Lower lobe of right lung (tissue), 2 donors: Measurements from ENCODE around the gene DPCD. TPM values are rescaled to one million over a fixed set of nuclear protein-coding genes. Genes with fewer than 3 reads are reported as not detected.

Source experiments
- ATAC-seq, 2 donors: fragments of 200-7000 bp; cut with Tn5 transposase; one replicate each; pipeline ENCODE4 v1.9.1; 2020 to 2022; ENCODE audit warnings: mild to moderate bottlenecking in 2 of 2, moderate library complexity in 2 of 2
- DNase-seq: peaks from one replicate; pipeline ENCODE4 v3.0.0-alpha.2; 2020
- H3K27ac ChIP-seq: fragments of 200-600 bp; one replicate; pipeline ENCODE4 v1.8.0; 2022
- H3K27me3 ChIP-seq: fragments of 200-600 bp; one replicate; pipeline ENCODE4 v1.8.0; 2022; ENCODE audit warnings: low read depth
- H3K36me3 ChIP-seq: fragments of 200-600 bp; one replicate; pipeline ENCODE4 v1.8.0; 2022; ENCODE audit warnings: mild to moderate bottlenecking
- H3K4me1 ChIP-seq: fragments of 200-600 bp; one replicate; pipeline ENCODE4 v1.8.0; 2022
- H3K4me3 ChIP-seq: fragments of 200-600 bp; one replicate; pipeline ENCODE4 v1.8.0; 2022; ENCODE audit warnings: mild to moderate bottlenecking
- H3K9me3 ChIP-seq: fragments of 200-600 bp; one replicate; pipeline ENCODE4 v1.8.0; 2022
- CTCF ChIP-seq: fragments of 200-600 bp; IDR thresholded peaks from one replicate; pipeline ENCODE4 v1.8.0; 2022; ENCODE audit warnings: antibody characterized with exemption, mild to moderate bottlenecking
- intact Hi-C: fragments of 100-400 bp; cut with DNase I; formaldehyde crosslinking; loops from one replicate; pipeline ENCODE4 v1.11.0; 2022
- total RNA-seq: library from RNA; stranded (reverse); fragmentation: NEBNext Ultra II Directional; extraction: Animal tissue kit (Norgen Biotek cat#: 25700); gene quantifications from one replicate; pipeline ENCODE4 v1.2.1, GENCODE V29; 2021
- donor health status: DM: no; HTN: yes; CAD: no; lungs with severe emphysema.

Gene DPCD
- total RNA-seq, 1 donor from 2014 or later, result 12.9 TPM

DNA sequence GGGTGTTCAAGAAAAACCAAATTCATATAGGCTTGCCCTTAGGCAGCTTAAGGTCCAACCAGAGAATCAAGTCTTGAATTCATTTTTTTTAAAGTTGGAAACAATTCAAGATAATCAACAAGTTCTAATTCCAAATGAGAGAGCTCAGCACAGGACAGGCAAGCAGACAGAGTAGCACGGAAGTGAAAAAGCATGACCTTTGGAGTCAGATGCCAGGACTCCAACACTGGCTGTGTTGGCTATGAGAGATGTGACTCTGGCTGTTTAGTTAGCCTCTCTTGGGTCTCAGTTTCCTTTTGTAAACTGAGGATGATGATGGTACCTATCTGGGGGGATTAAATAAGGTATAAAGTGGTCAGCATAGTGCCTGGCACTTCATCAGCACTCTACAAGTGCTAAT lies 57.5 kb downstream of the DPCD start:
- Histone ChIP-seq H3K4me1 (no peaks in the 10 kb centered on the region), H3K27me3 (no peaks in the 10 kb centered on the region), H3K4me3 (no peak overlapping the region), H3K36me3 (peaks cover 58% of the 10 kb centered on the region), H3K9me3 (no peaks in the 10 kb centered on the region), H3K27ac (no peak overlapping the region)
- ATAC-seq (no peak), DNase-seq (no peak)
- TF ChIP-seq CTCF, result no peak
- intact Hi-C loops, result no loop called here

- intact Hi-C loops, result no loop called here
- no peaks in the 10 kb centered on the region for H3K4me1 ChIP-seq
- ATAC-seq, result no peak
Measured at GRCh38 chr10:101646364-101646763, 58.2 kb downstream of the DPCD start.

GRCh38 chr10:101647255-101647654 lies 59.1 kb downstream of the DPCD start:
- DNase-seq (no peak), ATAC-seq (no peak)
- H3K9me3 ChIP-seq, result no peaks in the 10 kb centered on the region
- H3K4me1 ChIP-seq, result no peaks in the 10 kb centered on the region
- peaks cover 73% of the 10 kb centered on the region for H3K36me3 ChIP-seq
- no peak overlapping the region for H3K27ac ChIP-seq
- TF ChIP-seq CTCF, result no peak
- intact Hi-C loops, result no loop called here
- H3K27me3 ChIP-seq, result no peaks in the 10 kb centered on the region
- H3K4me3 ChIP-seq, result no peak overlapping the region

More at GRCh38 chr10:101646364-101646763, 58.2 kb downstream of the DPCD start:
- Histone ChIP-seq H3K4me3 (no peak overlapping the region), H3K27me3 (no peaks in the 10 kb centered on the region), H3K27ac (no peak overlapping the region), H3K36me3 (peaks cover 65% of the 10 kb centered on the region), H3K9me3 (no peaks in the 10 kb centered on the region)
- TF ChIP-seq CTCF, result no peak
- DNase-seq, result no peak

DNA sequence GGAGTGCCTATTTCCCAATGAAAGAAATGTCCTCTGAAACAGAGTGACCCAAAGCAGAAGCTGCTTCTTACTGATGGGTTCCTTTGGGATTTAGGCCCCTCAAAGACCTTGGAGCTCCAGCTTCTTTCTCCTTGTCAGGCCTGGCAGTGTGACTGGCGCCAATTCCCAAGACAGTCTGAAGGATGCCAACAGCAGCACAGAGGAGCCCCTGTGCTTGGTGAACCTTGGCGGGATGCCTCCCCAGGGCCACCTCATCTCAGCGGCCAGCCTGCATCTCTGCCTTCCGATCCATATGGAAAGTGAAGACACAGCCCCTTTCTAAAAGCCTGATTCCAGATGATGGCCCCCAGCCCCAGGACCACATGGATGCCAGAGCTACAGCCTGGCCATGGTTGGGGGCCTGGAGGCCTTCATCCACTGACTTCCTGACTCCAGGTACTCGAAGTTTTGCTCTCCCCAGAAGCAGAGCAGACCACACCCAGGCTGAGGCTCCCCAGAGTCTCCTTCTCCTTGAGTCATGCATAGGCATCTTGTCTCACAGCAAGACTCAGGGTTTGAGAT lies 61.5 kb downstream of the DPCD start:
- intact Hi-C loops, result no loop called here
- no peak for TF ChIP-seq CTCF
- ATAC-seq (no peak), DNase-seq (no peak)
- Histone ChIP-seq H3K27me3 (no peaks in the 10 kb centered on the region), H3K9me3 (no peaks in the 10 kb centered on the region), H3K4me3 (no peak overlapping the region), H3K27ac (no peak overlapping the region), H3K36me3 (peaks cover 78% of the 10 kb centered on the region), H3K4me1 (no peaks in the 10 kb centered on the region)

DNA sequence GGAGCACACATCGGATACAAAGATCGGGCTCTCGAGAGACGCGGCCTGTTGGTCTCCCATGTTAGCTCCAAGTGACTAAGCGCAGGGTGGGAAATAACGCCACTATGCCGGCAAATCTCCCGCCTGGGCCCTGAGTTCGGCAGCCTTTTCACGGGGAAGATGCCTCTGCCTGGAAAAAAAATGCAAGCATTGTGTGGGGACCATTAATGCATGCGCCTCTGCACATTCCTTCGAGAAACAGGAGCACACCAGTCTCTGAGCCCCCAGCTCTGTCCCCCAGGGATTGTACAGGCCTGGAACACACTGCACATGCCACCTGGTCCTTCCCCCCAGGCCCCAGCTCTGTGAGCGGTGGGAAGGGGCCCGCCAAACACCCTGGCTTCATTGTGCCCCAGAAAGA lies 62.7 kb downstream of the DPCD start:
- peaks cover 88% of the 10 kb centered on the region for H3K36me3 ChIP-seq
- H3K4me3 ChIP-seq, result no peak overlapping the region
- intact Hi-C loops, result no loop called here
- TF ChIP-seq CTCF, result no peak
- H3K4me1 ChIP-seq, result no peaks in the 10 kb centered on the region
- H3K27me3 ChIP-seq, result no peaks in the 10 kb centered on the region
- no peak overlapping the region for H3K27ac ChIP-seq
- ATAC-seq (no peak), DNase-seq (no peak)
- no peaks in the 10 kb centered on the region for H3K9me3 ChIP-seq

- no peak for ATAC-seq
- DNase-seq, result no peak
- peaks cover 89% of the 10 kb centered on the region for H3K36me3 ChIP-seq
- intact Hi-C loops, result no loop called here
- TF ChIP-seq CTCF, result no peak
- H3K27ac ChIP-seq, result no peak overlapping the region
- no peaks in the 10 kb centered on the region for H3K27me3 ChIP-seq
- H3K9me3 ChIP-seq, result no peaks in the 10 kb centered on the region
- no peak overlapping the region for H3K4me3 ChIP-seq
- no peaks in the 10 kb centered on the region for H3K4me1 ChIP-seq
Measured at GRCh38 chr10:101651336-101651735, 63.2 kb downstream of the DPCD start.
